Neural cell (in vitro differentiated cells): ENCODE data around the gene TGOLN2.

Source experiments
- EZH2 ChIP-seq: fragments of 200-600, 300-800 bp; shearing (Covaris generic), sonication (generic); IDR thresholded peaks from 2 replicates; pipeline ENCODE4 v1.6.1; 2014; ENCODE audit warnings: antibody characterized with exemption, low read length, borderline replicate concordance, mild to moderate bottlenecking; ENCODE audit not compliant: insufficient read depth, poor library complexity, severe bottlenecking
- REST ChIP-seq: IDR thresholded peaks from 2 replicates; pipeline ENCODE4 v1.6.1; 2012; ENCODE audit warnings: borderline replicate concordance
- TF ChIP-seq, protein P1 (sequence below): fragments of 450-650 bp; IDR thresholded peaks from 2 replicates; pipeline ENCODE4 v1.5.1; 2014; ENCODE audit warnings: antibody characterized with exemption, mild to moderate bottlenecking, moderate library complexity; ENCODE audit not compliant: poor library complexity, severe bottlenecking

- TF ChIP-seq EZH2 (no peak), REST (no peak)
- TF ChIP-seq, protein P1, sequence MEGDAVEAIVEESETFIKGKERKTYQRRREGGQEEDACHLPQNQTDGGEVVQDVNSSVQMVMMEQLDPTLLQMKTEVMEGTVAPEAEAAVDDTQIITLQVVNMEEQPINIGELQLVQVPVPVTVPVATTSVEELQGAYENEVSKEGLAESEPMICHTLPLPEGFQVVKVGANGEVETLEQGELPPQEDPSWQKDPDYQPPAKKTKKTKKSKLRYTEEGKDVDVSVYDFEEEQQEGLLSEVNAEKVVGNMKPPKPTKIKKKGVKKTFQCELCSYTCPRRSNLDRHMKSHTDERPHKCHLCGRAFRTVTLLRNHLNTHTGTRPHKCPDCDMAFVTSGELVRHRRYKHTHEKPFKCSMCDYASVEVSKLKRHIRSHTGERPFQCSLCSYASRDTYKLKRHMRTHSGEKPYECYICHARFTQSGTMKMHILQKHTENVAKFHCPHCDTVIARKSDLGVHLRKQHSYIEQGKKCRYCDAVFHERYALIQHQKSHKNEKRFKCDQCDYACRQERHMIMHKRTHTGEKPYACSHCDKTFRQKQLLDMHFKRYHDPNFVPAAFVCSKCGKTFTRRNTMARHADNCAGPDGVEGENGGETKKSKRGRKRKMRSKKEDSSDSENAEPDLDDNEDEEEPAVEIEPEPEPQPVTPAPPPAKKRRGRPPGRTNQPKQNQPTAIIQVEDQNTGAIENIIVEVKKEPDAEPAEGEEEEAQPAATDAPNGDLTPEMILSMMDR = no peak
Observed at GRCh38 chr2:85368921-85369320, 41.1 kb upstream of the TGOLN2 start.
